Cardiac muscle cell (in vitro differentiated cells and primary cell): ENCODE measurements around the gene AATF. TPM values are rescaled to one million over a fixed set of nuclear protein-coding genes. Genes with fewer than 3 reads are reported as not detected.

Source experiments
- DNase-seq, 2 donors: peaks; one replicate each; pipeline versions ENCODE4 v3.0.0 to v3.0.0-alpha.2; 2010 to 2017; ENCODE audit warnings: low read depth in 1 of 2, low spot score in 1 of 2
- H3K27ac ChIP-seq: fragments of 200-600 bp; sonication (generic); 2 replicates; pipeline ENCODE4 v1.5.1; 2016
- H3K27me3 ChIP-seq: fragments of 200-600 bp; sonication (generic); 2 replicates; pipeline ENCODE4 v1.6.0; 2016; ENCODE audit warnings: control low read depth
- H3K36me3 ChIP-seq: fragments of 200-600 bp; sonication (generic); 2 replicates; pipeline ENCODE4 v1.5.1; 2016; ENCODE audit warnings: control low read depth
- H3K4me1 ChIP-seq: fragments of 200-600 bp; sonication (generic); 2 replicates; pipeline ENCODE4 v1.8.1; 2017; ENCODE audit warnings: low read depth, mild to moderate bottlenecking, mixed run types
- H3K4me3 ChIP-seq: fragments of 200-600 bp; sonication (generic); 2 replicates; pipeline ENCODE4 v1.5.1; 2016; ENCODE audit warnings: mild to moderate bottlenecking
- H3K9me3 ChIP-seq: fragments of 200-600 bp; sonication (generic); 2 replicates; pipeline ENCODE4 v1.5.1; 2017; ENCODE audit warnings: low read depth, mild to moderate bottlenecking, control low read depth
- polyA plus RNA-seq: library from polyadenylated mRNA; unstranded; fragments of >200 nt; fragmentation: Nextera tagmentation; extraction: Ambion mirVana; gene quantifications from 2 replicates; pipeline ENCODE4 v1.2.1, GENCODE V29; 2016
- total RNA-seq: library from RNA; depleted of rRNA; stranded (reverse); fragments of >200 nt; gene quantifications from 2 replicates; pipeline ENCODE4 v1.2.3, GENCODE V29; 2016
- TF ChIP-seq, protein P1 (sequence below): IDR thresholded peaks from 2 replicates; pipeline ENCODE4 v1.5.1; 2012; ENCODE audit warnings: low read depth, mild to moderate bottlenecking, low read length

Gene AATF
- total and polyA plus RNA-seq, 2 experiments from 2014 or later = 43.3 to 50.2 TPM

- Histone ChIP-seq H3K4me3 (no peak overlapping the region), H3K4me1 (peaks cover 3% of the 10 kb centered on the region), H3K27ac (no peak overlapping the region), H3K9me3 (no peaks in the 10 kb centered on the region), H3K27me3 (no peaks in the 10 kb centered on the region), H3K36me3 (peaks cover 2% of the 10 kb centered on the region)
- DNase-seq = no peak
- TF ChIP-seq, protein P1, sequence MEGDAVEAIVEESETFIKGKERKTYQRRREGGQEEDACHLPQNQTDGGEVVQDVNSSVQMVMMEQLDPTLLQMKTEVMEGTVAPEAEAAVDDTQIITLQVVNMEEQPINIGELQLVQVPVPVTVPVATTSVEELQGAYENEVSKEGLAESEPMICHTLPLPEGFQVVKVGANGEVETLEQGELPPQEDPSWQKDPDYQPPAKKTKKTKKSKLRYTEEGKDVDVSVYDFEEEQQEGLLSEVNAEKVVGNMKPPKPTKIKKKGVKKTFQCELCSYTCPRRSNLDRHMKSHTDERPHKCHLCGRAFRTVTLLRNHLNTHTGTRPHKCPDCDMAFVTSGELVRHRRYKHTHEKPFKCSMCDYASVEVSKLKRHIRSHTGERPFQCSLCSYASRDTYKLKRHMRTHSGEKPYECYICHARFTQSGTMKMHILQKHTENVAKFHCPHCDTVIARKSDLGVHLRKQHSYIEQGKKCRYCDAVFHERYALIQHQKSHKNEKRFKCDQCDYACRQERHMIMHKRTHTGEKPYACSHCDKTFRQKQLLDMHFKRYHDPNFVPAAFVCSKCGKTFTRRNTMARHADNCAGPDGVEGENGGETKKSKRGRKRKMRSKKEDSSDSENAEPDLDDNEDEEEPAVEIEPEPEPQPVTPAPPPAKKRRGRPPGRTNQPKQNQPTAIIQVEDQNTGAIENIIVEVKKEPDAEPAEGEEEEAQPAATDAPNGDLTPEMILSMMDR = no peak
Observed at GRCh38 chr17:36972186-36972700, 23.5 kb downstream of the AATF start.

DNA sequence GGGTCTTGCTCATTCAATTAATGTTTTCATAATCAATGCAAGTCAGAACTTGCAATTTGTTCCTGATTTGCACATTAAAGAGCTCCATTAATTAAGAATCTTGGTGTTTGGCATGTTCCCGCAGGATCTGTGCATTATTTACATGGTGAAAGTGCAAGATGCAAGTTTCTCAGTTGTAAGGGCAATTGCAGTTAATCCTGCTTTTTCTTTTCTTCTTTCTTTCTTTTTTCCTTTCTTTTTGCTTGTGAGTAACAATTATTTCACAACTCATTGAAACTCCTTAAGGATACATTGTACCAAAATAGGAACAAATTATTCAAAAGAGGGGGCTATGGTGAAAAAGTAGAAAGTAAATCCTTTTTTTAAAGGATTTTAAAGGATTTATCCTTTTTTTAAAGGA lies 24.2 kb downstream of the AATF start:
- H3K27me3 ChIP-seq = no peaks in the 10 kb centered on the region
- no peak overlapping the region for H3K27ac ChIP-seq
- TF ChIP-seq, protein P1 = no peak
- H3K36me3 ChIP-seq = peaks cover 2% of the 10 kb centered on the region
- H3K4me3 ChIP-seq = no peak overlapping the region
- no peaks in the 10 kb centered on the region for H3K9me3 ChIP-seq
- DNase-seq = no peak
- H3K4me1 ChIP-seq = peaks cover 3% of the 10 kb centered on the region

DNA sequence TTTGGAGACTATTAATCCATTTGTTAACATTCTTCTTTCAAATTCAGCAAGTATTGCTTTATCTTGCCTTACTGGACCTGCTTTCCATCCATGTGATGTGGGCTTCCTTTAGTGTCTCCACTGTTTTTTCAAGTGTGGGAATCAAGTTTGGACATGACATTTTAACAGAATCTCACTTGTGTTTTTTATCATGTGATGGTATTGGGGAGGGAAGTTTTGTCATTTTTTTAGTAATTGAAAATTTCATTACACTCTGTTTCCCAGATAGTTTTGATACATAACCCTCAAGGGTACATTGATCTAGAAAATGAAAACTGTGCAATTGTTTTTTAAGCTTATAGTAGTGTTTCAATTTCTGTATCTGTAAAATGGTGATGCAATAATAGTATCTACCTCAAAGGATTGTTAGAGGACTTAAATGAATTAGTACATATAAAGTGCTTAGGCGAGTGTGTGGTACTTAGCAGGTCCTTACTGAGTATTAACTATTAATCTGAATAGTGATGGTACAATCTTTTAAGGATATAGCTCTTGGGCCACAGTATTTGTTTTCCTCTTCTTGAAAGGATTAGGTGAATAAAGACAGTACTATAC lies 27.3 kb downstream of the AATF start:
- DNase-seq = no peak

DNA sequence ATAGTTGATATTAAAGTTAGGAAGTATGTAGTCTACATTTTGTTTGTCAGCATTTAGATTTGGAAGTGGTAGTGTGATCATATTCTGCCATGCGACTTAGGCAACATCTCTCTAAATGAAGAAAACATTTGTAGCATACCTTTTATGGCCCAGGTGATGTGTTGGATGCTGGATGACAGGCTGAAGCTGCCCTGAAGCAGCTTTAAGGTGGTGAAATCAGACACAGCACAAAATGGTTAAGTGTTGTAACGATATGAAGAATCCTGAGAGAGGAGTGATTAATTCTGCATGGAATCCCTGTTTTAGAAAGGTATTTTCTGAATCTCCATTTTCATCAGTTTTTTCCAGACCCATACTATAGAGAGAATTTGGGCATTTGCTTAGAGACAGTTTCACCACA lies 28.3 kb downstream of the AATF start:
- no peaks in the 10 kb centered on the region for H3K9me3 ChIP-seq
- H3K4me3 ChIP-seq = no peak overlapping the region
- H3K27me3 ChIP-seq = no peaks in the 10 kb centered on the region
- no peaks in the 10 kb centered on the region for H3K36me3 ChIP-seq
- H3K27ac ChIP-seq = no peak overlapping the region
- DNase-seq = no peak
- TF ChIP-seq, protein P1 = no peak
- peaks cover 3% of the 10 kb centered on the region for H3K4me1 ChIP-seq

More for the DNA sequence above, 27.3 kb downstream of the AATF start:
- no peak overlapping the region for H3K27ac ChIP-seq
- no peaks in the 10 kb centered on the region for H3K9me3 ChIP-seq
- no peaks in the 10 kb centered on the region for H3K27me3 ChIP-seq
- H3K4me1 ChIP-seq = peaks cover 3% of the 10 kb centered on the region
- no peak overlapping the region for H3K4me3 ChIP-seq
- H3K36me3 ChIP-seq = no peaks in the 10 kb centered on the region
- TF ChIP-seq, protein P1 = no peak

DNA sequence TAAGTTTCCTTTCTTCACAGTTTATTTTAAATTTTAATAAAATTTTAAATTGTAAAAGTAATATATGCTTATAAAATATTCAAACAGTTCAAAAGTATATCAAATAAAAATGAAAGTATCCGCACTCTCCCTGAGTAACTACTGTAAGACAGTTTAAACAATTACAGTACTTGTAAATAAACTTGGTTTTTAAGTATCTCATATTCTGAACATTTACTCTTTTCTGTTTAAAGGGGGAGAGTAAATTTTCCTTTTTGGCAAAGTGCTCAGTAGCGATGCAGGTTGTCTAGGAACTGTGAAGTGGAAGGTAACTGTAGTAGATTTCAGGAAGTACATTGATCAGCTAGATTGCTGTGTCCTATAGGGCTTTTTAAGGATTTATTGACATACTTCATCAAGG lies 28.8 kb downstream of the AATF start:
- Histone ChIP-seq H3K27ac (no peak overlapping the region), H3K9me3 (no peaks in the 10 kb centered on the region), H3K4me1 (peaks cover 3% of the 10 kb centered on the region), H3K27me3 (no peaks in the 10 kb centered on the region), H3K36me3 (no peaks in the 10 kb centered on the region), H3K4me3 (no peak overlapping the region)
- no peak for DNase-seq
- TF ChIP-seq, protein P1 = no peak
